NCI-H446 (cell line): ENCODE measurements around the gene GPC5.
"Not testable (repeated sequence)": the region's sequence is repeated elsewhere in the genome, so short reads cannot be mapped to it uniquely, and the experiment has no call there.

Experiments
- DNase-seq, 2 experiments: peaks; one replicate each; lab custom pipeline; 2025; lab: John Stamatoyannopoulos, UW

The GPC5 gene

DNA sequence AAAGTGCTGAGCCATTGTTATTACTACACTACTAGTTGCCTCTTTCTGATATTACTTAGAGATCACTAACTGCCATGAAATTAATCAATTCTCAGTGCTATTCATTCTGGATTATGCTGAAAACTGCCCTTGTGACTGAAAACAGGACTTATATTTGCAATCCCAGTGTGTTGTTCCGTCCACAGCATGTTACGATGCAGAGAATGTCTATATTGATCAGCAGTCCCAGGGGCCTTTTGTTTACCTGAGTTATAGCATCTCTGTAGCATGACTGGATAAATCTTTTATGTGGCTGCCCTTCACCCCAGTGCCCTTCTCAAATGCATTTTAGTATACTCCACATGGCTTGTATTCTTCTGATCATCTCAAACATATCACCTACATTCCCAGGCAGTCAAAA is 251.0 kb downstream of the GPC5 start:
- no peak for DNase-seq

DNA sequence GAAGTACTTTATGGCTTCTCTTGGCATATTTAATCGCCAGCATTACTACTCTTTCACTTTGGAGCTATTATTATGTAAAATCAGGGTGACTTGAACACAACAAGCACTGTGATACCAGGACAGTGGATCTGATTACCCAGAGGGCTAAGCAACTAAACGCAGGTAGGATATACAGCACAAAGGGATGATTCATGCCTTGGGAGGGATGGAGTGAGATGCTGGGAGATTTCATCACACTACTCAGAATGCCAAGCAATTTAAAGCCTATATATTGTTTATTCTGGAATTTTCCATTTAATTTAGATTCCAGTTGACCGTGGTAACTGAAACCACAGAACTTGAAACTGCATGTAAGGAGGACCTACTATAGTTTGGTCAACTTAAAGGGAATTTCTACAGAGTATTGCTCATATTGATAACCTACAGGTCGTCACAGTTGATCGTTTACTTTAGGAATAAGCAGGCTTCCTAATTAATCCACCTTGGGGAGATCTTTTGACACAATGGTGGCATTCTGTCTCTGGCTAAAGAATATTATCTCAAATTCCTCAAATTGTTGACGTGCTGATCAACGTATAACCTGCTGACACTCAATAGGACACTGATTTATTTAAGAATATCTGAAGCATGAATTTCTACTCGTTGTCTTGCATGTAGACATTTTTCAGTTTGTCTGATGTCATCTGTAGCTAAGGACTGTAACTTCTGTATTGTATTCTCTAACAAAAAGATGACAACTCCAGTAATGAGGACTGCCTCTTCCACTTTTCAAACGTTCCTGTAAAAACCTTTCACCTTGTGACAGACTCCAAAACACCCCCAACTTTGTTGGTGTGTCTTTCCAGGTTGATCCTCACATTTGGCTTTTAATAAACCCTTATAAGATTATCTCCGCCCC is 254.2 kb downstream of the GPC5 start:
- no peak for DNase-seq

DNA sequence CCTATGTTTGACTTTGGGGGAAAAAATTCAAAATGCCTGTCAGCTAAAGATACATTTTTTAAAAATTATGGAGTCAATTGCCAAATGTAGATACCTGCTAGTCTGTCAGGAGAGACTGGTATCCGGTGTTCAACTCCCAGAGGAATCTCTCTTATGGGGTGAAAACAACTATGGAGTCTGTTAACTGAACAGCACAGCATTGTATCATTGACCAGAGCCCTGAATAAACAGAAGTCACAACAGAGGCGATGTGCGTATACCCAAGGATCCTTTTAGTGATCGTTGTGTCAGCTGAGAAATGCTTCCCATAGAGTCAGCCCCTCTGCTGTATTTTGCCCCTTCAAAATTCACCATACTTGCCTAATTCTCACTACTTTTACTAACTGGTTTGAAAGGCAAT is 257.3 kb downstream of the GPC5 start:
- no peak for DNase-seq

DNA sequence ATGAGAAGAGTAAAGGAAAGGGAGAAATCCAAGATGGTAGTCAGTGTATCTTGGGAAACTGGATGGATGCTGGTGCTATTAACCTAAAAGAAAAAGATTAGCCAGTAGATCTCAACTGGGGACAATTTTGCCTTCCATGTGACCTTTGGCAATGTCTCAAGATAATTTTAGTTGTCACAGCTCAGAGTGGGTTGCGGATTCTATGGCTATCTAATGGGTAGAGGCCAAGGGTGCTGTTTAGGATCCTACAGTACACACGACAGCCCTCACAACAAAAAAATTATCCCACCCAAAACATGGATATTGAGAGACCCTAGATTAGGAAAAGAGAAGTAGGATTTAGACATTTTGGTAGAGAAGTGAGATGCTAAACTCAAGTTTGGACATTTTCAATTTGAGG is 258.9 kb downstream of the GPC5 start:
- no peak for DNase-seq

DNA sequence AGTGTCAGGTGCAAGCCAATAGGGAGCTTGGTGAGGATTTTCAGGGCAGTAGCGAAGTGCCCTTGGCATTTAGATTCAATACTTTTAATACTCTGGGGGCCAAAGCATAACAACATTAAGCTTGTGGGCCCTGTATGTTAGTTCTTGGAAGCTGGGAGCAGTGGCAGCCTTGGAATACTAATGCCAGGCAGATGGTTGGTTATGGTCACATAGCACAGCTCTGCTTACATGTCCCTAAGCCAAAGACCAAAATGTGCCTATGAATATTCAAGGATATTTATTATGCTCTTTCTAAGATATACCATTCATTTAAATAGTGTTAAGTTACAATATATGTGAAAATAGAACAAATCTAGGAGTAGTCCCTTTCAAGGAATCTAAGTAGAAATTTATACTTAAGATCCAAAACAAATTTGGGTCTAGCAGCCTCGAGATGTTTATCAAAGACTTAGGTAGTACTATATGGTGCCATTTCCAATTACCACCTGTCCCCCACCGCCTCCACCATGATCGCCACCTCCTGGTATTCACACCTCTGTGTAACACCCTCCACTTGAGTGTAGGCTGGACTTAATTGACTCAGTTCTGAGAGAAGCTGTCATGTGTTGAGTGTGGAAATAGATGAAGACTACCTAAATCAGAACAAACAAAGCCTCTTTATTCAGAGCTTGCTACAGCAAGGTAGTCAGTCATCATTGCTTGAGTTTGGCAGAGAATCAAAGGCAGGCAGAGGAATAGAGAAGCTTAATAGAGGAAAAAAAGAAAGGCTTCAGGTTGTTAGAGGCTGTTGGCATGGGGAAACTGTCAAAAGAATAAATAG is 261.0 kb downstream of the GPC5 start:
- peak in 1 of 2 experiments; percentile 1 for DNase-seq

DNA sequence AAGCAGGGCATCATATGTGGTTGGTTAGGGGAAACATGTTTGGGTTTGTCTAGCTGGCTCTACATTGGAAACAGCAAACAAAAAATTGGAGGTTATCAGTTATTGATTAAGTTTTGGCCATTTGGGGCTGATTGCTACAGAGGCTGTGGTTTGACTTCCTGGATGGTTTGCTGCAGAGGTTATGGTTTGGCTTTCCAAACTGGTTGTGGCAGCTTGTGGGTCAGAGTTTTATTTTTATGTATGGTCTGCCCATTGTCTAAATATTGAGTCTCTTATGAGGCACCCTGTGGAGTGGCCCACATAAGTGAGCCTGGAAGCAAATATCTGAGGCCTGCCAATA is 261.6 kb downstream of the GPC5 start:
- DNase-seq: peak in 1 of 2 experiments; percentile 2

DNA sequence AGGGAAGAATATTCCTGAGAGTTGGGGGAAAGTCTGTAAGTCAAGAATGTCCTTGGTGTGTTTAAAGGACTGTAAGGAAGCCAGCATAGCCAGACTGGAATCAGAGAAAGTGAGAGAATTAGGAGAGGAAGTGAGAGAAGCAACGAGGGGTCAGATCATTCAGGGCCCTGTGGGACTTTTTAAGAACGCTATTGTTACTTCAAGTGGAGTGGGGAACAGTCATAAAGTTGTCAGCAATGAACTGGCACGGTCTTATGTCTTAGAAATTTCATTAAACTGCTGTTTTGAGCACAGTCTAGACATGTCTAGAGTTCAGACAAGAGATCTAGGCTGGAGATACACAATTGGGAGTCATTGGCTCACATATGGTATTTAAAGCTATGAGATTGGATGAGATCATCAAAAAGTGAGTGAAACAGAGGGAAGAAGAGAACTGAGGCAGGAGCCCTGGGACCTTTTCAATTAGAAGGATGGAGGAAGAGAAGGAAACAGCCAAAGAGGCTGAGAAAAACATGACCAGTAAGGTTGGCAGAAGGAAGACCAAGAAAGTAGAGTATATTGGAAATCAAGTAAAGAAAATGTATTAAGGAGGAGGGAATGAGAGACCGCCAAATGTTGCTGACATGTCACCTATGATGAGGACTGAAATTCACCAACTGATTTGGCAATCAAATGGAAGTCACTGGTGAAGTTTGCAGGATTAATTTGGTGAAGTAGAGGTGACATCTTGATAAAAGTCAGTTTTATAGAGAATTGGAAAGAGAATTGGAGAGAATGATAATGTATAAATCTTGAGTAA is 263.5 kb downstream of the GPC5 start:
- no peak for DNase-seq

DNA sequence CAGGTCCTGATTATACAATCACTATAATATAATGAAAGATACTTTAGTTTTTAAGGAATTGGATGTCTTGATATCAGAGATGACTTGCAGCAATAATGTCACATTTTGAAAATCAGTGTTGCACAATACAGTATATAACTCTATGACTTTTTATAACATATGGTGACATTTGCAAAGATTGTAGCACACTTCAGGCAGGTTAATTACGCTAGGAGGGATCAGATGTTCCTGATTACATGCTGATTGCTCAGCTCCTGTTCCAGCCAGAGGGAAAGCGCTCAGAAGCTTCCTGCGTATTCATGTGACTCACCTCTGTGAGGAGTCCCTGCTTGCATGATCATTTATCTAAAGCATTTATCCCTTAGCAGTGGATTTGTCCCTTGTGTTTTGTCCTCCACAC is 265.6 kb downstream of the GPC5 start:
- no peak for DNase-seq

DNA sequence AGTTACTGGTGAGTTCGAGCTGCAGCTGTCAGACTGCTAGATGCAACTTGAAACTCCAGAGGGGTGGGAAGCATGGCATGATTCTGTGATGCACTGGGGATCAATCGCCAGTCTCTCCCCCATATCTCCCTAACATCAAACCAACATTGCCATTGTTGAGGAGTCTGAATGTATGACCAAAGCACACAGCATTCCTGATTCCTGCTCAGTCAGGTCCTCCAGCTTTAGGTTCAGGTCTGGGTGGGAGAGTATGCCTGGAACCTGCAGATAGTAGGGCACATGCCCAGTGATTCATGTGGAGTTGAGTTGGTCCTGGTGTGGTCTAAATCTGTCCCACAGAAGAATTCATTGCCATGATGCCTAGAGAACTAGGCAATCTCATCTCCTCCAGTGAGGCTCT is 269.1 kb downstream of the GPC5 start:
- DNase-seq: no peak

DNA sequence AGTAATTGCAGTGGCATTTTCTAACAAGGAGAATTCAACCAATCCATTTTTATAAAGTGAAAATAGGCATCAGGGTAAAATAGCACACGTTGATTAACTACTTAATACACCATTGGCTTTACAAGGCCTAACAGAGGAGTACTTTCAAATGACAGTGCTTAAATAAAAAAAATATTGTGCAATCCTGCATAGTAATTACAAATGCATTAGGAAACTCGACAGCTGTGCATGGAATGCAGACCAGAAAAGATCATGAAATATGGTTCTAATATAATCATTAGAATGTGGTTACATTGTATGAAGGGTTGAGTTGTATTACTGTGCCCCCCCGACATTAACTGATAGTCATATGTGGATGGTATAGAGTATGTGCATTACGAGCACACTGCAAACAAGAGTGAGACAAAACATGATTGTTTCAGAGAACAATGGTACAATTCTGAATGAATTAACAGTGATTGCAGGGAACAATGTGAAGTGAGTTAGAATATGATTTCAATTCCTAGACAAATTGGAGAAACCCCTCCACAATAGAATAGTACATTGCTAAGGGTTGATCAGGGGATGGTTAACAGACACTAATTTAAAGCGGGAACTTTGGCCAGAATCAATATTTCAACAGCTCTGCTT is 270.6 kb downstream of the GPC5 start:
- no peak for DNase-seq

DNA sequence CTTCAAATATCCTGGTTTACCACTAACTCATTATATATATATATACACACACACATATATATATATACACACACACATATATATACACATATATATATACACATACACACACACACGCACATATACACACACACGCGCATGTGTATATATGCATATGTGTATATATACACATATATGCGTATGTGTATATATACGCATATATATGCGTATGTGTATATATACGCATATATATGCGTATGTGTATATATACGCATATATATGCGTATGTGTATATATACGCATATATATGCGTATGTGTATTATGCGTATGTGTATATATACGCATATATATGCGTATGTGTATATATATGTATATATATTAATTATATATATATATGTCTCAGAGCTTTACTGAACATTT is 275.9 kb downstream of the GPC5 start:
- DNase-seq: not testable (repeated sequence)

DNA sequence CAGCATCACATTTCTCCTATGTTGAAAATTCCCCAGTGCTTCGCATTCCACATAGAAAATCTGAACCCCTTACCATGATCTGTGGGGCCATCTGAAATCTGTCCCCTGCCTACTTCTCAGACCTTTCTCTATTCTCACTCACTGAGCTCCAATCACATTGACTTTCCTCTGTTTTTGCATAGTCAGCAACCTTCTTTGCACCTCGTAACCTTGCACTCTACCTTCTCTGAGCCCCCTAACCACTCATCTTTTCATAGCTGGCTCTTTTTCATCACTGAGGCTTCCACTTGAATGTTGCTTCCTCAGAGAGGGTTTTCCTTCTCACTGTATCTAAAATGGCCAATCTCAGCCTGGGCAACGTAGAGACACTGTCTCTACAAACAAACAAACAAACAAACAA is 286.3 kb downstream of the GPC5 start:
- DNase-seq: no peak

DNA sequence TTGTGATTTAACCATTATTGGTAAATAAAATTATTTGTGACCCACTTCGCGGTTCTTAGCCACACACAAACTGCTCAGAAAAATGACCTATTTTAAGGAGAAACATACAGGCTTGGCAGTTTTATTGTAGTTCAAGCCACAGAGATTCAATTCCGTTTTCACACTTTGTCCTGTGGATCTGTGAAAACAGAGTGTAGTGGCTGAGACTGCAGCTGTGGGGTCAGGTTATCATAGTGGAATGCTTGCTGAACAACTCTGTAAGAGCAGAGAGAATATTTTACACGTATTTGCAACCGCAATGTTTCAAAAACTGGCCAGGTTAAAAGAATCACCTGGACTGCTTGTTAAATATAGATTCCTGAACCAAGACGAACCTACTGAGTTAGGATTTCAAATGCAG is 292.5 kb downstream of the GPC5 start:
- DNase-seq: no peak

DNA sequence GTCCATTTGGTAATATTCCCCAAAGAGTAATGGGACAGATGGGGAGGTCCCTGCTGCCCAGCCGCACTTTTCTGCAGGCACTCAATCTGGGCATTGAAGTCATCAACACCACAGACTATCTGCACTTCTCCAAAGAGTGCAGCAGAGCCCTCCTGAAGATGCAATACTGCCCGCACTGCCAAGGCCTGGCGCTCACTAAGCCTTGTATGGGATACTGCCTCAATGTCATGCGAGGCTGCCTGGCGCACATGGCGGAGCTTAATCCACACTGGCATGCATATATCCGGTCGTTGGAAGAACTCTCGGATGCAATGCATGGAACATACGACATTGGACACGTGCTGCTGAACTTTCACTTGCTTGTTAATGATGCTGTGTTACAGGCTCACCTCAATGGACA is 295.0 kb downstream of the GPC5 start:
- DNase-seq: no peak

DNA sequence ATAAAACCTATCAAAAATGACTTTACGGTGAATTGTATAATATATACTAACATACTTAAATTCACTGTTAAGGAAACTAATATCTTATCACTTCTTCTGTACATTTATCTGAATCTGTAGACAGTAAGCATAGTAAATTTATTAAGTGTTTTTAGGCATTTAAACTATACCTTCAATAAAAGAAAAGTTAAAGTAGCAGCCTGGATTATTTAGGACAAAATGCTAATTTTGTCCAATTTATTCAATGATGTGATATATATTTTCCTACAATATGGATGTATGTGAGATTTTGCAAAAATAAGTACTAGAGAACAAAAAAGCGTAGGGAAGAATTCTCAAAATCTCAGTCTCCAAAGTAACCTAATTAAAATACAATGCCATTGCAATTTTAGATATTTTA is 299.9 kb downstream of the GPC5 start:
- no peak for DNase-seq

DNA sequence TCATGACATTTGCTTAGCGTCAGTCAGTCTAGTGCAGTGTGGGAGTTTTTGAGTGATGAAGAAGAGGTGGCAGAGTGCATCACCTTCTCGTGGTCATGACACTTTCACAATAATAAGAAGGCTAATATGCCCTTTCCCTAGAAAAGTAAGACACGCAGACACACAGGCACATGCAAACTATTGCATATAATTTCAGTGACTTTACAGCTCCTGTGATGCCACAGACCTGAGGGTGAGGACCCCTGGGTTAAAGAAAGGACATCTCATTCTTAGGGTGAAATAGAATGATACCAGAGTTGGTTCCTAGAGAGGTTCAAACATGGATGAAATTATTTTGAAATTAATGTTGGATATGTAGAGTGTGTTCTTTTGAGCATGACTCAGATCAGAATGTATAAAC is 300.3 kb downstream of the GPC5 start:
- DNase-seq: no peak

DNA sequence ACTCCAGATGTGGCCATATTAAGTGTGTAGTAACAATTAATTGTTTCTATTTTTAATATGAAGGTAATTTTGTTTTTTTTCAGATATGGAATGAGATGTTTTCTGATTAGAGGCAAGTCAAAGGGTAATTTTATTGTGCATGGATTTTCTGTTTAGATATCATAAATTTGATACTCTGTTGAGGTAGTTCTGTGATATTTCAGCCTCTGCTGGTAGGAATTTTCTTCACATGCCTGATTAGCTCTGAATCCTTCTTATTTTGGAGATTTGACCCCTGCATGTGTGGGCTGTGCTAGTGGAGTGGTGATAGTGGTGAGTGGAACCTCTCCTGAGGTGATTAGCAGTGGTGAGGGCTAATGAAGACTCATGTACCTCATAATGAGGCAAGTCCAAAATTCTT is 301.4 kb downstream of the GPC5 start:
- no peak for DNase-seq

DNA sequence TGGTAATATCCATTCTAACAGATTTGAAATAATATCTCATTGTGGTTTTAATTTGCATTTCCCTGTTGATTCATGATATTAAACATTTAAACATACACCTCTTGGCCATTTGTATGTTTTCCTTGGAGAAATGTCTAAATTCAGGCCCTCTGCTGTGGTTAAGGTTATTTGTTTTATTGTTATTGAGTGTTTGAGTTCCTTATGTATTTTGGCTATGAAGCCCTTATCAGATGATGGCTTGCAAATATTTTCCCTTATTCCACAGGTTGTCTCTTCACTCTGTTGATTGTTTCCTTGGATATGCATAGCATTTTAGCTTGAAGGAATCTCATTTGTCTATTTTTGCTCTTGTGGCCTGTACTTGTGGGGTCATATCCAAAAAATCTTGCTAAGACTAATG is 303.6 kb downstream of the GPC5 start:
- DNase-seq: no peak

DNA sequence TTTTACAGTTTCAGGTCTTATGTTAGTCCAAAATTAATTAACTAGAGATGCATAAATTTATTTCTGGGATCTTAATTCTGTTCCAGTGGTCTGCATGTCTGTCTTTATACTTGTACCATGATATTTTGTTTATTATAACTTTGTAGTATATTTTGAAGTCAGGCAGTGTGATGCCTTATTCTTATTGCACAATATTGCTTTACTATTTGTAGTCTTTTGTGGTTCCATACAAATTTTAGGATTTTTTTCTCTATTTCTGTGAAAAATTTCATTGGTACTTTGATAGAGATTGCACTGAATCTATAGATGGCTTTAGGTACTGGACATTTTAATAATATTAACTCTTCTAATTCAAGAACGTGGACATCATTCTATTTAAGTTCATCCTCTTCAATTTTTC is 304.0 kb downstream of the GPC5 start:
- DNase-seq: no peak

DNA sequence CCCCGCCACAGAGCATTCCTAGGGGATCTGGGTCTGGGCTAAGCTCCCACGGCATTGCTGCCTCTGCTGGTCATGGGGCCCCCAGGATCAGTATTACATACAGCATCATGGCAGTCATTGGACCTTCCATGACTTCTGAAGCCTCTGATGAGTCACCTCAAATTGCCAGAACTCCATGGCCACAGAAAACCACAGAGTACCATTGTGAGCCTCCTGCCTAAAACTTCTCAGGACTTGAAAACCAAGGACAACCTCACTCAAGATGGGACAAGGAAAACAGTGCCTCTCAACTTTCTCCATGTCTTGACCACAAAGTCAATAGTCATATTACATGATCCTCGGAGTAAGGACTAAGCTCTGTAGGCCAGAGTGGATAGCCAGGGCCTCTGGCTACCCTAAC is 306.0 kb downstream of the GPC5 start:
- DNase-seq: no peak

DNA sequence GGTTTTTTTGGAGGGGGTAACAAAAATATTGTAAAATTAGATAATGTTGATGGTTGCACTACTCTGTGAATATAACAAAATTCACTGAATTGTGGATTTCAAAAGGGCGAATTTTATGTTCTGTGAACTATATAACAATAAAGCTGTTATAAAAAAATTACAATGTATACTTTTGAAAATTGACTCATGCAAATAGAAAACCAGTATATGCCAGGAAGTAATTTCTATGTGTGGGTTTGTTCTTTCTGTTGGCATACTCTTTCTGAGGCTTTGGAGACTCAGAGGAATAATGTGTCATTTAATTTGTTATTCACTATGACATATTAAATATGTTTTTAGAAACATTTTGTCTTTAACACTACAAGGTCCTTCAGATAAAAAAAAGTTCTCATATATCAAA is 310.1 kb downstream of the GPC5 start:
- no peak for DNase-seq

DNA sequence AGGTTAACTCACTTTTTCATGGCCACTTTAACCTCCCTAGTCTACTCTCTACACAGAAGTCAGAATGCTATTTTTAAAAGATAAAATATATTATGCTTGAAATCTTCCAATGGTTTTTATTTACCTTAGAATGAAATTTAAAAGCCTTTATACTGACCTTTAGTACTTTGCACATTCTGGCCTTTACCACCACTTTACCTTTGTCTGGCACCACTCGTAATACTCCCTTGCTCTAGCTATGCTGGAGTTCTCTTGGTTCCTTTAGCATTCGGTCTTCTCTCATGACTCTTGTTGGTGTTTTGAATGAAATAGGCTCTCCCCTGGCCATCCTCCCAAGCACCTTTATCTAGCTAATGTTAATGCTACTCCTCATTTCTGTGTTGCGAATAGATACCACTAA is 310.8 kb downstream of the GPC5 start:
- no peak for DNase-seq
